ENCODE data around the gene PRCP. TPM values are rescaled to one million over a fixed set of nuclear protein-coding genes. Genes with fewer than 3 reads are reported as not detected.

PRCP gene
- total and polyA plus RNA-seq, 2 donors from 2014 or later, result 115 to 202 TPM

GRCh38 chr11:82778776-82779175, 121.5 kb downstream of the PRCP start:
- Histone ChIP-seq H3K36me3 (ENCODE audit: control insufficient read depth in 2 of 3, insufficient read depth in 3 of 3, low read length in 3 of 3) (no peaks in the 10 kb centered on the region), H3K27me3 (ENCODE audit: control insufficient read depth, insufficient read depth, low read length) (no peaks in the 10 kb centered on the region), H3K4me3 (ENCODE audit: low read length in 3 of 3) (no peak overlapping the region), H3K9me3 (ENCODE audit: control insufficient read depth in 2 of 3, insufficient read depth in 1 of 3, low read length in 3 of 3) (no peaks in the 10 kb centered on the region), H3K9ac (ENCODE audit: low read length in 3 of 3) (no peak overlapping the region), H3K27ac (ENCODE audit: low read depth in 2 of 2, low read length in 2 of 2) (no peak overlapping the region), H3K4me1 (ENCODE audit: control insufficient read depth in 2 of 3, insufficient read depth in 2 of 3, low read depth in 1 of 3, low read length in 3 of 3) (no peaks in the 10 kb centered on the region)
- peak in 2 of 5 donors; percentile 21 to 74 for DNase-seq
- no peak for TF ChIP-seq CTCF (IDR thresholded peaks at IDR 0.05; ENCODE audit: borderline replicate concordance, extremely low read depth, insufficient read depth)
- intact Hi-C loops (cut with DNase I), result no loop called here
- no peak for FAIRE-seq

GRCh38 chr11:82776377-82776776, 123.9 kb downstream of the PRCP start:
- Histone ChIP-seq H3K27me3 (ENCODE audit: control insufficient read depth, insufficient read depth, low read length) (no peaks in the 10 kb centered on the region), H3K9me3 (ENCODE audit: control insufficient read depth in 2 of 3, insufficient read depth in 1 of 3, low read length in 3 of 3) (no peaks in the 10 kb centered on the region), H3K4me1 (ENCODE audit: control insufficient read depth in 2 of 3, insufficient read depth in 2 of 3, low read depth in 1 of 3, low read length in 3 of 3) (no peaks in the 10 kb centered on the region), H3K9ac (ENCODE audit: low read length in 3 of 3) (no peak overlapping the region), H3K4me3 (ENCODE audit: low read length in 3 of 3) (no peak overlapping the region), H3K36me3 (ENCODE audit: control insufficient read depth in 2 of 3, insufficient read depth in 3 of 3, low read length in 3 of 3) (no peaks in the 10 kb centered on the region), H3K27ac (ENCODE audit: low read depth in 2 of 2, low read length in 2 of 2) (no peak overlapping the region)
- no peak for DNase-seq
- no peak for FAIRE-seq
- no peak for TF ChIP-seq CTCF (IDR thresholded peaks at IDR 0.05; ENCODE audit: borderline replicate concordance, extremely low read depth, insufficient read depth)
- intact Hi-C loops (cut with DNase I), result no loop called here

GRCh38 chr11:82775736-82776346, 124.4 kb downstream of the PRCP start:
- Histone ChIP-seq H3K4me1 (ENCODE audit: control insufficient read depth in 2 of 3, insufficient read depth in 2 of 3, low read depth in 1 of 3, low read length in 3 of 3) (no peaks in the 10 kb centered on the region), H3K9me3 (ENCODE audit: control insufficient read depth in 2 of 3, insufficient read depth in 1 of 3, low read length in 3 of 3) (no peaks in the 10 kb centered on the region), H3K9ac (ENCODE audit: low read length in 3 of 3) (no peak overlapping the region), H3K27me3 (ENCODE audit: control insufficient read depth, insufficient read depth, low read length) (no peaks in the 10 kb centered on the region), H3K4me3 (ENCODE audit: low read length in 3 of 3) (no peak overlapping the region), H3K36me3 (ENCODE audit: control insufficient read depth in 2 of 3, insufficient read depth in 3 of 3, low read length in 3 of 3) (no peaks in the 10 kb centered on the region), H3K27ac (ENCODE audit: low read depth in 2 of 2, low read length in 2 of 2) (no peak overlapping the region)
- peak; percentile 36 for TF ChIP-seq CTCF (IDR thresholded peaks at IDR 0.05; ENCODE audit: borderline replicate concordance, extremely low read depth, insufficient read depth)
- FAIRE-seq (no peak), DNase-seq (no peak)
- intact Hi-C loops (cut with DNase I), result no loop called here

GRCh38 chr11:82775218-82775617, 125.0 kb downstream of the PRCP start:
- Histone ChIP-seq H3K27ac (ENCODE audit: low read depth in 2 of 2, low read length in 2 of 2) (no peak overlapping the region), H3K4me3 (ENCODE audit: low read length in 3 of 3) (no peak overlapping the region), H3K27me3 (ENCODE audit: control insufficient read depth, insufficient read depth, low read length) (no peaks in the 10 kb centered on the region), H3K9ac (ENCODE audit: low read length in 3 of 3) (no peak overlapping the region), H3K36me3 (ENCODE audit: control insufficient read depth in 2 of 3, insufficient read depth in 3 of 3, low read length in 3 of 3) (no peaks in the 10 kb centered on the region), H3K9me3 (ENCODE audit: control insufficient read depth in 2 of 3, insufficient read depth in 1 of 3, low read length in 3 of 3) (no peaks in the 10 kb centered on the region), H3K4me1 (ENCODE audit: control insufficient read depth in 2 of 3, insufficient read depth in 2 of 3, low read depth in 1 of 3, low read length in 3 of 3) (no peaks in the 10 kb centered on the region)
- intact Hi-C loops (cut with DNase I), result no loop called here
- DNase-seq (no peak), FAIRE-seq (no peak)
- TF ChIP-seq CTCF (IDR thresholded peaks at IDR 0.05; ENCODE audit: borderline replicate concordance, extremely low read depth, insufficient read depth), result no peak
